IgD-negative memory B cell (primary cell): ENCODE results near the gene PRPH. TPM values are rescaled to one million over a fixed set of nuclear protein-coding genes. Genes with fewer than 3 reads are reported as not detected.
"Not testable (repeated sequence)": the region's sequence is repeated elsewhere in the genome, so short reads cannot be mapped to it uniquely, and the experiment has no call there.

Experiments
- H3K27ac Mint-ChIP-seq, 3 donors: one replicate each; pipeline ENCODE4 v1.8.0; 2020 to 2022; ENCODE audit warnings: mild to moderate bottlenecking in 3 of 3, mixed read lengths in 3 of 3, moderate library complexity in 1 of 3
- H3K27me3 Mint-ChIP-seq: one replicate; pipeline ENCODE4 v1.8.0; 2021; ENCODE audit warnings: mixed read lengths
- H3K36me3 Mint-ChIP-seq: one replicate; pipeline ENCODE4 v1.8.0; 2020; ENCODE audit warnings: mild to moderate bottlenecking, mixed read lengths
- H3K4me1 Mint-ChIP-seq, 3 donors: one replicate each; pipeline ENCODE4 v1.8.0; 2020 to 2022; ENCODE audit warnings: mixed read lengths in 3 of 3, mild to moderate bottlenecking in 1 of 3
- H3K4me3 Mint-ChIP-seq, 4 donors: one replicate each; pipeline ENCODE4 v1.8.0; 2020 to 2022; ENCODE audit warnings: mild to moderate bottlenecking in 4 of 4, mixed read lengths in 4 of 4, moderate library complexity in 3 of 4
- H3K9me3 Mint-ChIP-seq, 3 donors: one replicate each; pipeline ENCODE4 v1.8.0; 2020 to 2021; ENCODE audit warnings: mixed read lengths in 3 of 3, mild to moderate bottlenecking in 1 of 3
- polyA plus RNA-seq: library from polyadenylated mRNA; unstranded; fragments of 300-500 nt; fragmentation: Illumina TruSeq; gene quantifications from one replicate; pipeline ENCODE4 v1.2.3, GENCODE V29; 2021

Gene PRPH
- polyA plus RNA-seq, 1 donor from 2014 or later = not detected

DNA sequence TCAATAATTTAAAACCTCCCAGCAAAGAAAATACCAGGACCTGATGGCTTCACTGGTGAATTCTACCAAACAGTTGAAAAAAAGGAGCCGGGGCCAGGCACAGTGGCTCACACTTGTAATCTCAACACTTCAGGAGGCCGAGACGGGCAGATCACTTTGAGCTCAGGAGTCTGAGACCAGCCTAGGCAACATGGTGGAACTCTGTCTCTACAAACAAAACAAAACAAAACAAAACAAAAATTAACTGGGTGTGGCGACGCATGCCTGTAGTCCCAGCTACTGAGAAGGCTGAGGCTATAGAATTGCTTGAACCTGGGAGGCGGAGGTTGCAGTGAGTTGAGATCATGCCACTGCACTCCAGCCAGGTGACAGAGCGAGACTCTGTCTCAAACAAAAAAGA lies 14.4 kb downstream of the PRPH start:
- H3K27me3 Mint-ChIP-seq = peaks cover 21% of the 10 kb centered on the region

GRCh38 chr12:49310451-49311000 lies 15.6 kb downstream of the PRPH start:
- peaks cover 19% of the 10 kb centered on the region for H3K27me3 Mint-ChIP-seq
- not testable (repeated sequence) for H3K9me3 Mint-ChIP-seq, H3K36me3 Mint-ChIP-seq, H3K27ac Mint-ChIP-seq, H3K4me1 Mint-ChIP-seq, H3K4me3 Mint-ChIP-seq

More for the DNA sequence above, 14.4 kb downstream of the PRPH start:
- no peak overlapping the region for H3K27ac Mint-ChIP-seq
- no peak overlapping the region for H3K4me3 Mint-ChIP-seq
- no peaks in the 10 kb centered on the region for H3K9me3 Mint-ChIP-seq
- H3K4me1 Mint-ChIP-seq = no peaks in the 10 kb centered on the region
- peaks cover 2% of the 10 kb centered on the region for H3K36me3 Mint-ChIP-seq

- H3K27ac Mint-ChIP-seq = no peak overlapping the region
- H3K9me3 Mint-ChIP-seq = no peaks in the 10 kb centered on the region
- no peak overlapping the region for H3K4me3 Mint-ChIP-seq
- H3K36me3 Mint-ChIP-seq = no peaks in the 10 kb centered on the region
- no peaks in the 10 kb centered on the region for H3K4me1 Mint-ChIP-seq
- peaks cover 4% of the 10 kb centered on the region for H3K27me3 Mint-ChIP-seq
These were observed 19.9 kb downstream of the PRPH start for GRCh38 chr12:49314811-49315210.

- not testable (repeated sequence) for H3K36me3 Mint-ChIP-seq, H3K4me3 Mint-ChIP-seq, H3K4me1 Mint-ChIP-seq, H3K27ac Mint-ChIP-seq, H3K9me3 Mint-ChIP-seq, H3K27me3 Mint-ChIP-seq
These were observed 22.2 kb downstream of the PRPH start for GRCh38 chr12:49317118-49317517.

DNA sequence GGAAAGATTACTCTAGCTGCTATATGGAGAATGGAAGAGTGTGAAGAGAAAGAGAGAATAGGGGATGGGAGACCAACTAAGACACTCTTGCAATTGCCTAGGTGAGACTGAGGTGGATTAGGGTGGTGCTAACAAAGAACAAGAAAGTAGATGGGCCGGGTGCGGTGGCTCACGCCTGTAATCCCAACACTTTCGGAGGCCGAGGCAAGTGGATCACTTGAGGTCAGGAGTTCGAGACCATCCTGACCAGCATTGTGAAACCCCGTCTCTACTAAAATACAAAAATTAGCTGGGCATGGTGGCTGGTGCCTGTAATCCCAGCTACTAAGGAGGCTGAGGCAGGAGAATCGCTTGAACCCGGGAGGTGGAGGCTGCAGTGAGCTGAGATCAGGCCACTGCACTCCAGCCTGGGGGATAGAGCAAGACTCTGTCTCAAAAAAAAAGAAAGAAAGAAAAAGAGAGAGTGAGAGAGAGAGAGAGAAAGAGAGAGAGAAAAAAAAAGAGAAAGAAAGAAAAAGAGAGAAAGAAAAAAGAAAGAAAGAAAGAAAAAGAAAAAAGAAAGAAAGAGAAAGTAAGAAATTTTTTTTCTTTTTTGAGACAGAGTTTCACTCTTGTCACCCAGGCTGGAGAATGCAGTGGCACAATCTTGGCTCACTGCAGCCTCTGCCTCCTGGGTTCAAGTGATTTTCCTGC lies 25.6 kb downstream of the PRPH start:
- Mint-ChIP-seq H3K4me3 (peak overlapping the region; percentile 5 to 58 (median 24)), H3K4me1 (peaks cover 7 to 14% (median 12%) of the 10 kb centered on the region in 3 donors)
- H3K27me3 Mint-ChIP-seq, H3K27ac Mint-ChIP-seq, H3K9me3 Mint-ChIP-seq, H3K36me3 Mint-ChIP-seq: not testable (repeated sequence)

DNA sequence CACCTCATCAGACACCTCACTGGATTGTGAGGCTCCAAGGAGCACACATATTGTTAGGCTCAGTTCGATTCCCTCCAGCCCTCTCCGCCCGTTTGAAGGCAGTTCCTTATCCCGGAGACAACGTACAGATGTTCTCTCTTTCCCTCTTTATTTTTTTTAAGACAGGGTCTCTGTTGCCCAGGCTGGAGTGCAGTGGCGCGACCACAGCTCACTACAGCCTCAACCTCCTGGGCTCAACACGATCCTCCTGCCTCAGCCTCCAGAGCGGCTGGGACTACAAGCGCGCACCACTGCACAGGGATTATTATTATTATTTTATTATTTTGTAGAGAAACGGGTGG lies 27.4 kb downstream of the PRPH start:
- H3K4me3 Mint-ChIP-seq = peak overlapping the region; percentile 88 to 100 (median 93)
- peaks cover 7 to 14% (median 12%) of the 10 kb centered on the region in 3 donors for H3K4me1 Mint-ChIP-seq
- peak overlapping the region in 2 of 3 donors; percentile 79 to 94 for H3K27ac Mint-ChIP-seq
- H3K27me3 Mint-ChIP-seq = no peaks in the 10 kb centered on the region
- no peaks in the 10 kb centered on the region for H3K9me3 Mint-ChIP-seq
- H3K36me3 Mint-ChIP-seq = no peaks in the 10 kb centered on the region

- Mint-ChIP-seq H3K36me3 (peaks cover 2% of the 10 kb centered on the region), H3K27ac (peak within 1 kb of the TSS; percentile 41 to 94 (median 79)), H3K9me3 (no peaks in the 10 kb centered on the region), H3K4me3 (peak within 1 kb of the TSS; percentile 88 to 100 (median 93)), H3K4me1 (peaks cover 7 to 14% (median 12%) of the 10 kb centered on the region in 3 donors), H3K27me3 (no peaks in the 10 kb centered on the region)
These were observed 28.0 kb downstream of the PRPH start, which contains the start of gene TROAP for GRCh38 chr12:49322708-49323523. TSS of gene TROAP (plus strand) at chr12:49323255. CDS start at chr12:49323609, 354 bp downstream.

GRCh38 chr12:49323524-49324097 lies 28.7 kb downstream of the PRPH start:
- Mint-ChIP-seq H3K9me3 (no peaks in the 10 kb centered on the region), H3K27ac (peak overlapping the region in 1 of 3 donors; percentile 78)

DNA sequence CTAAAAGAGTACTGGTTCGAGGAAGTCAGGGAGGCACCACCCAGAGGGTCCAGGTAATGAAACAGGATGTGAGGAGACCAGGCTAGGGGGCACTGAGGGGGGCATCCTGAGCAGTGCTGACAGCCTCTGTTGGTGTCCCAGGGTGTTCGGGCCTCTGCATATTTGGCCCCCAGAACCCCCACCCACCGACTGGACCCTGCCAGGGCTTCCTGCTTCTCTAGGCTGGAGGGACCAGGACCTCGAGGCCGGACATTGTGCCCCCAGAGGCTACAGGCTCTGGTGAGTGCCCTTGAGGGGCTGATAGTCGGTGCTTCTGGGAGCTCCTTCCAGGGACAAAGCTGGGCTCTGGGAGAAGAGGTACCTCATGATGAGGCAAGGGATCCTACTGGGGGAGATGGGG lies 30.7 kb downstream of the PRPH start:
- H3K4me1 Mint-ChIP-seq = peaks cover 7 to 14% (median 12%) of the 10 kb centered on the region in 3 donors
- peaks cover 2% of the 10 kb centered on the region for H3K36me3 Mint-ChIP-seq
- H3K27me3 Mint-ChIP-seq = no peaks in the 10 kb centered on the region
- no peak overlapping the region for H3K4me3 Mint-ChIP-seq
- H3K9me3 Mint-ChIP-seq = no peaks in the 10 kb centered on the region
- no peak overlapping the region for H3K27ac Mint-ChIP-seq

More at GRCh38 chr12:49323524-49324097, 28.7 kb downstream of the PRPH start:
- H3K36me3 Mint-ChIP-seq = peaks cover 2% of the 10 kb centered on the region
- no peaks in the 10 kb centered on the region for H3K27me3 Mint-ChIP-seq
- peaks cover 7 to 14% (median 12%) of the 10 kb centered on the region in 3 donors for H3K4me1 Mint-ChIP-seq
- H3K4me3 Mint-ChIP-seq = peak overlapping the region; percentile 88 to 100 (median 93)

DNA sequence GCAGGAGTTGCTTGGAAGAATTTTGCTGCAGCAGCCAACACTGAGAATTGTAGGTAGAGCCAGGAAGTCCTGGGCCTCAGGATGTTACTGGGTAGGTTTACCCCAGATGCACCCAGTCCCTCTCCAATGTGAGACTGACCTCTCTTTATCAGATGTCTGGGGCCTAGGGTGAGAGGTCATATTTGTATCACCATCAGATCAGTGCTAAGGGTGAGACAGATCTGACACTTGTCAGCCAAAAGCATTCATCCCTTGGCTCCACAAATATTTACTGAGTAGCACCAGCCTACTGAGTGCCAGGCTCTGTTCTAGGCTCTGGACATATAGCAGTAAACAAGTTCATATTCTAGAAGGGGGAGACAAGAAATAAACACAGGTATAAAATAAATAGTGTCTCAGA lies 32.4 kb downstream of the PRPH start:
- peaks cover 4% of the 10 kb centered on the region for H3K27me3 Mint-ChIP-seq
- H3K4me3 Mint-ChIP-seq = no peak overlapping the region
- no peaks in the 10 kb centered on the region for H3K9me3 Mint-ChIP-seq
- peaks cover 7 to 8% (median 7%) of the 10 kb centered on the region in 3 donors for H3K4me1 Mint-ChIP-seq
- H3K27ac Mint-ChIP-seq = peak overlapping the region in 1 of 3 donors; percentile 71
- H3K36me3 Mint-ChIP-seq = peaks cover 2% of the 10 kb centered on the region

DNA sequence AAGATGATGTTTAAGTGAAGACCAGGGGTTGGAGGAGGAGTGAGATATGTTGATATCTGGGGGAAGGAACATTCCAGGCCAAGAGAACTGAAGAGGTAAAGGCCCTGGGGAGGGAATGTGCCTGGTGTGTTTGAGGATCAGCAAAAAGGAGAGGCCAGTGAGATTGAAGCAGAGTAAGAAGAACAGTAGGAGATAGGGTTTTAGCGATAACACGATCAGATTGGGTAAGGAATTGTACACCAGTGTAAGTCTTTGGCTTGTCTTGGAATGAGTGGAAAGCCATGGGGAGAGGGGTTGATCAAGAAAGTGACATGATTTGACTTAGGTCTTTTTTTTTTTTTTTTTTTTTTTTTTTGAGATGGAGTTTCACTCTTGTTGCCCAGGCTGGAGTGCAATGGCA lies 32.9 kb downstream of the PRPH start:
- no peak overlapping the region for H3K27ac Mint-ChIP-seq
- peaks cover 8% of the 10 kb centered on the region for H3K27me3 Mint-ChIP-seq
- H3K9me3 Mint-ChIP-seq = no peaks in the 10 kb centered on the region
- H3K4me3 Mint-ChIP-seq = no peak overlapping the region
- H3K36me3 Mint-ChIP-seq = peaks cover 2% of the 10 kb centered on the region
- H3K4me1 Mint-ChIP-seq = peaks cover 5 to 7% (median 5%) of the 10 kb centered on the region in 3 donors

GRCh38 chr12:49328816-49329215 lies 33.9 kb downstream of the PRPH start:
- Mint-ChIP-seq H3K27me3 (peaks cover 13% of the 10 kb centered on the region), H3K9me3 (no peaks in the 10 kb centered on the region), H3K4me1 (peaks cover 0 to 4% (median 4%) of the 10 kb centered on the region in 3 donors)

GRCh38 chr12:49330032-49330619 lies 35.2 kb downstream of the PRPH start:
- Mint-ChIP-seq H3K27ac (no peak overlapping the region), H3K9me3 (no peaks in the 10 kb centered on the region), H3K36me3 (peaks cover 4% of the 10 kb centered on the region), H3K27me3 (peaks cover 24% of the 10 kb centered on the region), H3K4me1 (peaks cover under 1 to 4% (median 2%) of the 10 kb centered on the region in 3 donors), H3K4me3 (no peak overlapping the region)

More at GRCh38 chr12:49328816-49329215, 33.9 kb downstream of the PRPH start:
- Mint-ChIP-seq H3K27ac (no peak overlapping the region), H3K4me3 (no peak overlapping the region), H3K36me3 (peaks cover 4% of the 10 kb centered on the region)

DNA sequence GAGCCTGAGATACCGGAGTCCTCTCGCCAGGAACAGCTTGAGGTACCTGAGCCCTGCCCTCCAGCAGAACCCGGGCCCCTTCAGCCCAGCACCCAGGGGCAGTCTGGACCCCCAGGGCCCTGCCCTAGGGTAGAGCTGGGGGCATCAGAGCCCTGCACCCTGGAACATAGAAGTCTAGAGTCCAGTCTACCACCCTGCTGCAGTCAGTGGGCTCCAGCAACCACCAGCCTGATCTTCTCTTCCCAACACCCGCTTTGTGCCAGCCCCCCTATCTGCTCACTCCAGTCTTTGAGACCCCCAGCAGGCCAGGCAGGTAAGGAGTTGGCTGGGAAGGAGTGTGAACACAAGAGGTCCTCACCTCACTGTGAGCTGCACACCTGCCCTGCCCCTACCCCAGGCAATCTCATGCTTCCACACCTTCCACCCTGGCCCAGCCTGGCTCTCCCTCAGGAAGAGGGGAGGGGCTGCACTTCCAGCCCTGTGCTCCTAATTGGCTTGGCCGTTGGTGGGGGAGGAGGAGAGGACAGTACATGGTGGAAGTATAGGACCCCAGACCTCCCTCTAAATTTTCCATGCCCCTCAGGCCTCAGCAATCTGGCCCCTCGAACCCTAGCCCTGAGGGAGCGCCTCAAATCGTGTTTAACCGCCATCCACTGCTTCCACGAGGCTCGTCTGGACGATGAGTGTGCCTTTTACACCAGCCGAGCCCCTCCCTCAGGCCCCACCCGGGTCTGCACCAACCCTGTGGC lies 35.9 kb downstream of the PRPH start:
- H3K4me3 Mint-ChIP-seq = no peak overlapping the region
- H3K27me3 Mint-ChIP-seq = peaks cover 31% of the 10 kb centered on the region
- H3K27ac Mint-ChIP-seq = no peak overlapping the region
- H3K36me3 Mint-ChIP-seq = peaks cover 4% of the 10 kb centered on the region
- no peaks in the 10 kb centered on the region for H3K9me3 Mint-ChIP-seq
- peaks cover 2 to 6% (median 4%) of the 10 kb centered on the region in 3 donors for H3K4me1 Mint-ChIP-seq
